Stimulated activated CD4-positive, alpha-beta T cell treated with anti-CD3 and anti-CD28 coated beads, Interleukin-1b, Interleukin-23, amount 100 ng/mL, for 48 hours (primary cell): Measurements from ENCODE around the gene GFPT2.
"Not testable (repeated sequence)": the region's sequence is repeated elsewhere in the genome, so short reads cannot be mapped to it uniquely, and the experiment has no call there.

Experiments used
- DNase-seq: peaks from one replicate; pipeline ENCODE4 v3.0.0-alpha.2; 2020

GFPT2 gene

GRCh38 chr5:180304016-180304292 is 49.2 kb downstream of the GFPT2 start:
- DNase-seq: no peak

GRCh38 chr5:180303226-180304015 is 49.7 kb downstream of the GFPT2 start:
- DNase-seq: no peak

- DNase-seq: no peak
Observed at GRCh38 chr5:180302256-180302655, 50.9 kb downstream of the GFPT2 start.

- DNase-seq: no peak
Observed at GRCh38 chr5:180301253-180301652, 51.9 kb downstream of the GFPT2 start.

- DNase-seq: no peak
Observed at GRCh38 chr5:180299526-180299925, 53.6 kb downstream of the GFPT2 start.

- DNase-seq: not testable (repeated sequence)
Observed at GRCh38 chr5:180299014-180299413, 54.1 kb downstream of the GFPT2 start.

- no peak for DNase-seq
Observed at GRCh38 chr5:180297587-180298282, 55.4 kb downstream of the GFPT2 start.

- no peak for DNase-seq
Observed at GRCh38 chr5:180296771-180297170, 56.4 kb downstream of the GFPT2 start.

- DNase-seq: no peak
Observed at GRCh38 chr5:180294913-180295555, 58.1 kb downstream of the GFPT2 start.

GRCh38 chr5:180294411-180294810 is 58.7 kb downstream of the GFPT2 start:
- DNase-seq: no peak

- DNase-seq: peak; percentile 79
Observed at GRCh38 chr5:180291943-180292831, 60.9 kb downstream of the GFPT2 start, which contains the start of gene MAPK9. Gene MAPK9 (minus strand): TSS chr5:180292083. CDS start chr5:180280561, 11,522 bp downstream.

- DNase-seq: no peak
Observed at GRCh38 chr5:180291234-180291940, 61.7 kb downstream of the GFPT2 start.

GRCh38 chr5:180290568-180291233 is 62.4 kb downstream of the GFPT2 start:
- no peak for DNase-seq

GRCh38 chr5:180289966-180290365 is 63.2 kb downstream of the GFPT2 start:
- no peak for DNase-seq

- no peak for DNase-seq
Observed at GRCh38 chr5:180289433-180289832, 63.7 kb downstream of the GFPT2 start.

- no peak for DNase-seq
Observed at GRCh38 chr5:180287868-180288267, 65.3 kb downstream of the GFPT2 start.

- no peak for DNase-seq
Observed at GRCh38 chr5:180287404-180287803, 65.7 kb downstream of the GFPT2 start.

GRCh38 chr5:180284149-180284548 is 69.0 kb downstream of the GFPT2 start:
- DNase-seq: no peak

- no peak for DNase-seq
Observed at GRCh38 chr5:180283026-180283615, 70.0 kb downstream of the GFPT2 start.

GRCh38 chr5:180282281-180282680 is 70.9 kb downstream of the GFPT2 start:
- no peak for DNase-seq

- no peak for DNase-seq
Observed at GRCh38 chr5:180281706-180282105, 71.4 kb downstream of the GFPT2 start.
